NCI-H1436 (cell line): ENCODE results near the gene GAS2L2.
"Not testable (repeated sequence)": the region's sequence is repeated elsewhere in the genome, so short reads cannot be mapped to it uniquely, and the experiment has no call there.

Source experiments
- DNase-seq: peaks from one replicate; lab custom pipeline; 2025; lab: John Stamatoyannopoulos, UW

The GAS2L2 gene

GRCh38 chr17:35727635-35728034, 25.4 kb downstream of the GAS2L2 start:
- DNase-seq, result no peak

GRCh38 chr17:35726953-35727460, 26.0 kb downstream of the GAS2L2 start:
- no peak for DNase-seq

- DNase-seq, result peak; percentile 66
These were observed 26.7 kb downstream of the GAS2L2 start for GRCh38 chr17:35726127-35726952.

GRCh38 chr17:35725802-35726126, 27.3 kb downstream of the GAS2L2 start:
- DNase-seq, result no peak

GRCh38 chr17:35725058-35725457, 28.0 kb downstream of the GAS2L2 start:
- no peak for DNase-seq

- DNase-seq, result no peak
These were observed 29.3 kb downstream of the GAS2L2 start for GRCh38 chr17:35723735-35724134.

GRCh38 chr17:35717475-35717874, 35.6 kb downstream of the GAS2L2 start:
- DNase-seq, result no peak

- DNase-seq, result no peak
These were observed 36.1 kb downstream of the GAS2L2 start for GRCh38 chr17:35716897-35717465.

- no peak for DNase-seq
These were observed 36.9 kb downstream of the GAS2L2 start for GRCh38 chr17:35716173-35716572.

- peak; percentile 30 for DNase-seq
These were observed 37.6 kb downstream of the GAS2L2 start for GRCh38 chr17:35715416-35715815.

- no peak for DNase-seq
These were observed 38.1 kb downstream of the GAS2L2 start for GRCh38 chr17:35714988-35715387.

GRCh38 chr17:35713069-35713728, 39.8 kb downstream of the GAS2L2 start:
- DNase-seq, result no peak

GRCh38 chr17:35710950-35711349, 42.1 kb downstream of the GAS2L2 start:
- no peak for DNase-seq

- DNase-seq, result peak; percentile 33
These were observed 43.2 kb downstream of the GAS2L2 start for GRCh38 chr17:35709874-35710273.

GRCh38 chr17:35708951-35709350, 44.1 kb downstream of the GAS2L2 start:
- peak; percentile 24 for DNase-seq

- DNase-seq, result no peak
These were observed 44.9 kb downstream of the GAS2L2 start for GRCh38 chr17:35708149-35708548.

GRCh38 chr17:35705705-35706104, 47.3 kb downstream of the GAS2L2 start:
- no peak for DNase-seq

GRCh38 chr17:35705230-35705629, 47.8 kb downstream of the GAS2L2 start:
- DNase-seq, result no peak

- not testable (repeated sequence) for DNase-seq
These were observed 49.7 kb downstream of the GAS2L2 start for GRCh38 chr17:35703308-35703707.

- no peak for DNase-seq
These were observed 51.5 kb downstream of the GAS2L2 start for GRCh38 chr17:35701491-35701890.

GRCh38 chr17:35700150-35700549, 52.9 kb downstream of the GAS2L2 start:
- no peak for DNase-seq

GRCh38 chr17:35698800-35699199, 54.2 kb downstream of the GAS2L2 start:
- no peak for DNase-seq

- no peak for DNase-seq
These were observed 57.4 kb downstream of the GAS2L2 start for GRCh38 chr17:35695613-35696012.
